H1 (cell line): ENCODE results near the gene CTNNA3. TPM values are rescaled to one million over a fixed set of nuclear protein-coding genes. Genes with fewer than 3 reads are reported as not detected.

Experiments
- ASH2L ChIP-seq: fragments of 200-600, 300-600 bp; sonication (generic); IDR thresholded peaks from one replicate; pipeline ENCODE4 v1.7.1; 2017; ENCODE audit warnings: low read length
- NRF1 ChIP-seq: IDR thresholded peaks from 2 replicates; pipeline ENCODE4 v1.6.1; 2011; ENCODE audit warnings: mild to moderate bottlenecking, low read depth, low read length, improper control_type of control experiment
- POLR2AphosphoS5 ChIP-seq: IDR thresholded peaks from 2 replicates; pipeline ENCODE4 v1.6.1; 2011; ENCODE audit warnings: low read depth, low read length
- polyA plus RNA-seq, 7 experiments: library from polyadenylated mRNA; depleted of rRNA in 3 of 7; stranded (reverse) in 5 of 7; unstranded in 2 of 7; fragments of >200 nt in 5 of 7; fragments of 200-250 nt in 2 of 7; gene quantifications; 1 replicate in 5 of 7; 2 replicates in 1 of 7; 4 replicates in 1 of 7; pipeline versions ENCODE4 v1.2.1 to v1.2.3, GENCODE V29; 2011 to 2013; ENCODE audit warnings: missing spikeins in 2 of 7, mixed read lengths in 2 of 7
- total RNA-seq: library from RNA; stranded (reverse); fragmentation: NEBNext Ultra II Directional; extraction: Animal tissue kit (Norgen Biotek cat#: 25700); gene quantifications from 2 replicates; pipeline ENCODE4 v1.2.1, GENCODE V29; 2021

The CTNNA3 gene
- total and polyA plus RNA-seq, 2 of the 8 experiments (the other 6 are each of a cell fraction or from before 2014, with no cell fraction given), result 1.3 to 1.5 TPM

DNA sequence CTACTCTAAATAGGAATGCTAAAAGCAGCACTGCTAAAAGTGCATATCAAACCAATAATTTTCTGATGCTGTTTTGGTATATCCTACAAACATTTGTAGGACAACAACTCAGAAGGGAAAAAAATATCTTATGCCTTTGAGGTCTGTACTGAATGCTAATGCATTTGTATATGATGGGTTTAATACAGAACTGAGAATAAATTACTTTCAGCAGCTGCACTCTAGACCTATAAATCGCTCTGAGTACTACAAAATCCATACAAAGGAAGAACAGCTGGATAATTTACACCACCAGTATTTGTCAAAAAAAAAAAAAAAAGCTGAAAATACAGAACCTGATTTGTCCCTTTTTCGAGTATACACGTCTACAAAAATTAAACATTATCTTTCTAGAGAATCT lies 426.2 kb downstream of the CTNNA3 start (continued):
- TF ChIP-seq POLR2AphosphoS5 (no peak), NRF1 (no peak), ASH2L (no peak)
